ENCODE data around the gene SYNM.

GRCh38 chr15:99181545-99181971 lies 76.7 kb downstream of the SYNM start:
- no peak for TF ChIP-seq CTCF (IDR thresholded peaks at IDR 0.05)
- TF ChIP-seq EZH2 (IDR thresholded peaks at IDR 0.05; ENCODE audit: borderline replicate concordance, insufficient read depth, low read depth, low read length, poor library complexity, severe bottlenecking), result no peak
